ENCODE results near the gene ELMO1. TPM values are rescaled to one million over a fixed set of nuclear protein-coding genes. Genes with fewer than 3 reads are reported as not detected.

ELMO1 gene
- total and polyA plus RNA-seq, 2 experiments from 2014 or later: 9.6 to 10.8 TPM

- no peak for DNase-seq (ENCODE audit: low read depth in 1 of 2, low spot score in 1 of 2)
- H3K4me1 ChIP-seq (ENCODE audit: low read depth): peaks cover 26% of the 10 kb centered on the region
- no peak for TF ChIP-seq CTCF (IDR thresholded peaks at IDR 0.05; ENCODE audit: low read depth, low read length)
- H3K9me3 ChIP-seq (ENCODE audit: low read depth): no peaks in the 10 kb centered on the region
- H3K27me3 ChIP-seq: no peaks in the 10 kb centered on the region
- no peaks in the 10 kb centered on the region for H3K36me3 ChIP-seq
- no peak overlapping the region for H3K4me3 ChIP-seq
- H3K27ac ChIP-seq: no peak overlapping the region
Observed at GRCh38 chr7:36884910-36885309, 563.8 kb downstream of the ELMO1 start.

- H3K27me3 ChIP-seq: no peaks in the 10 kb centered on the region
- no peak for DNase-seq (ENCODE audit: low read depth in 1 of 2, low spot score in 1 of 2)
- H3K9me3 ChIP-seq (ENCODE audit: low read depth): no peaks in the 10 kb centered on the region
- H3K27ac ChIP-seq: no peak overlapping the region
- H3K36me3 ChIP-seq: no peaks in the 10 kb centered on the region
- peaks cover 21% of the 10 kb centered on the region for H3K4me1 ChIP-seq (ENCODE audit: low read depth)
- TF ChIP-seq CTCF (IDR thresholded peaks at IDR 0.05; ENCODE audit: low read depth, low read length): no peak
- H3K4me3 ChIP-seq: no peak overlapping the region
Observed at GRCh38 chr7:36884351-36884750, 564.3 kb downstream of the ELMO1 start.

- no peak overlapping the region for H3K4me3 ChIP-seq
Observed at GRCh38 chr7:36881233-36881874, 567.3 kb downstream of the ELMO1 start.

GRCh38 chr7:36880108-36880507 is 568.6 kb downstream of the ELMO1 start:
- no peak for DNase-seq (ENCODE audit: low read depth in 1 of 2, low spot score in 1 of 2)
- Histone ChIP-seq H3K36me3 (no peaks in the 10 kb centered on the region), H3K4me3 (no peak overlapping the region), H3K9me3 (ENCODE audit: low read depth) (no peaks in the 10 kb centered on the region), H3K4me1 (ENCODE audit: low read depth) (peaks cover 24% of the 10 kb centered on the region), H3K27ac (no peak overlapping the region), H3K27me3 (no peaks in the 10 kb centered on the region)
- TF ChIP-seq CTCF (IDR thresholded peaks at IDR 0.05; ENCODE audit: low read depth, low read length): no peak

More at GRCh38 chr7:36881233-36881874, 567.3 kb downstream of the ELMO1 start:
- H3K4me1 ChIP-seq (ENCODE audit: low read depth): peaks cover 18% of the 10 kb centered on the region
- no peaks in the 10 kb centered on the region for H3K27me3 ChIP-seq
- no peak for TF ChIP-seq CTCF (IDR thresholded peaks at IDR 0.05; ENCODE audit: low read depth, low read length)
- peak overlapping the region; percentile 45 for H3K27ac ChIP-seq
- peak in 1 of 2 donors; percentile 17 for DNase-seq (ENCODE audit: low read depth in 1 of 2, low spot score in 1 of 2)
- H3K9me3 ChIP-seq (ENCODE audit: low read depth): no peaks in the 10 kb centered on the region
- H3K36me3 ChIP-seq: no peaks in the 10 kb centered on the region

GRCh38 chr7:36879021-36879420 is 569.6 kb downstream of the ELMO1 start:
- DNase-seq (ENCODE audit: low read depth in 1 of 2, low spot score in 1 of 2): no peak
- H3K36me3 ChIP-seq: no peaks in the 10 kb centered on the region
- H3K27me3 ChIP-seq: no peaks in the 10 kb centered on the region
- peaks cover 24% of the 10 kb centered on the region for H3K4me1 ChIP-seq (ENCODE audit: low read depth)
- H3K9me3 ChIP-seq (ENCODE audit: low read depth): no peaks in the 10 kb centered on the region
- H3K4me3 ChIP-seq: no peak overlapping the region
- no peak for TF ChIP-seq CTCF (IDR thresholded peaks at IDR 0.05; ENCODE audit: low read depth, low read length)
- H3K27ac ChIP-seq: no peak overlapping the region
